CD14-positive monocyte (primary cell): ENCODE measurements around the gene MEGF6. TPM values are rescaled to one million over a fixed set of nuclear protein-coding genes. Genes with fewer than 3 reads are reported as not detected.

Experiments used
- DNase-seq, 3 donors: peaks; one replicate each; pipeline ENCODE4 v3.0.0-alpha.2; 2011 to 2022
- H2AFZ ChIP-seq: 2 replicates; pipeline ENCODE4 v1.6.0; 2012; ENCODE audit warnings: mild to moderate bottlenecking, low read depth, low read length, inconsistent platforms; ENCODE audit not compliant: insufficient read depth, poor library complexity, severe bottlenecking
- H3K27ac ChIP-seq, 2 donors: 1 replicate in 1 of 2; 2 replicates in 1 of 2; pipeline ENCODE4 v1.5.1; 2012 to 2013; ENCODE audit warnings: low read length in 2 of 2, control low read depth in 1 of 2, inconsistent platforms in 1 of 2, low read depth in 1 of 2, mild to moderate bottlenecking in 1 of 2
- H3K27me3 ChIP-seq, 2 donors: one replicate each; pipeline versions ENCODE4 v1.6.0 to v1.6.1; 2011 to 2013; ENCODE audit warnings: low read length in 2 of 2; ENCODE audit not compliant: control insufficient read depth in 2 of 2, insufficient read depth in 2 of 2
- H3K36me3 ChIP-seq, 2 donors: replicated peaks in 1 of 2; 1 replicate in 1 of 2; 2 replicates in 1 of 2; pipeline versions ENCODE4 v1.5.1 to v1.6.1; 2012 to 2013; ENCODE audit warnings: low read length in 2 of 2, control low read depth in 1 of 2, inconsistent platforms in 1 of 2, mild to moderate bottlenecking in 1 of 2; ENCODE audit not compliant: insufficient read depth in 2 of 2, control insufficient read depth in 1 of 2
- H3K4me1 ChIP-seq, 2 donors: 1 replicate in 1 of 2; 2 replicates in 1 of 2; pipeline versions ENCODE4 v1.5.1 to v1.6.1; 2012 to 2013; ENCODE audit warnings: low read length in 2 of 2, control low read depth in 1 of 2, inconsistent platforms in 1 of 2, mild to moderate bottlenecking in 1 of 2, moderate library complexity in 1 of 2; ENCODE audit not compliant: insufficient read depth in 2 of 2, control insufficient read depth in 1 of 2
- H3K4me2 ChIP-seq: replicated peaks from 2 replicates; pipeline ENCODE3; 2012; ENCODE audit warnings: low read length, moderate library complexity, mild to moderate bottlenecking; ENCODE audit not compliant: poor library complexity, severe bottlenecking; ENCODE audit errors: extremely low read depth
- H3K4me3 ChIP-seq, 3 experiments: fragments of 200-600 bp in 1 of 3; sonication (generic) in 1 of 3; replicated peaks in 1 of 3; 1 replicate in 2 of 3; 2 replicates in 1 of 3; pipeline ENCODE4 v1.5.1; 2011 to 2013; ENCODE audit warnings: low read length in 3 of 3, mild to moderate bottlenecking in 3 of 3, control low read depth in 2 of 3, low read depth in 2 of 3, inconsistent platforms in 1 of 3, moderate library complexity in 1 of 3
- H3K79me2 ChIP-seq: 2 replicates; pipeline ENCODE4 v1.6.0; 2012; ENCODE audit warnings: mild to moderate bottlenecking, control low read depth, inconsistent platforms, low read length, moderate library complexity; ENCODE audit not compliant: insufficient read depth
- H3K9ac ChIP-seq: 2 replicates; pipeline ENCODE4 v1.6.0; 2017; ENCODE audit warnings: low read length, mild to moderate bottlenecking; ENCODE audit not compliant: insufficient read depth, poor library complexity, severe bottlenecking
- H3K9me3 ChIP-seq, 2 donors: replicated peaks in 1 of 2; 1 replicate in 1 of 2; 2 replicates in 1 of 2; pipeline versions ENCODE4 v1.5.1 to v1.6.1; 2012 to 2013; ENCODE audit warnings: low read length in 2 of 2, control low read depth in 1 of 2; ENCODE audit not compliant: control insufficient read depth in 1 of 2, insufficient read depth in 1 of 2
- H4K20me1 ChIP-seq: 2 replicates; pipeline ENCODE4 v1.6.0; 2012; ENCODE audit warnings: mild to moderate bottlenecking, low read length, control low read depth, moderate library complexity; ENCODE audit not compliant: insufficient read depth
- H3K27ac Mint-ChIP-seq, 7 donors: one replicate each; pipeline ENCODE4 v1.8.0; 2020; ENCODE audit warnings: mild to moderate bottlenecking in 7 of 7, mixed read lengths in 7 of 7, moderate library complexity in 6 of 7, inconsistent platforms in 2 of 7
- H3K27me3 Mint-ChIP-seq, 3 donors: one replicate each; pipeline ENCODE4 v1.8.0; 2021 to 2022; ENCODE audit warnings: low read depth in 3 of 3, mild to moderate bottlenecking in 3 of 3, mixed read lengths in 3 of 3, moderate library complexity in 3 of 3, inconsistent platforms in 1 of 3
- H3K36me3 Mint-ChIP-seq, 2 donors: one replicate each; pipeline ENCODE4 v1.8.0; 2020; ENCODE audit warnings: mixed read lengths in 2 of 2, inconsistent platforms in 1 of 2, mild to moderate bottlenecking in 1 of 2
- H3K4me1 Mint-ChIP-seq: one replicate; pipeline ENCODE4 v1.8.0; 2020; ENCODE audit warnings: mild to moderate bottlenecking, mixed read lengths
- H3K4me3 Mint-ChIP-seq, 2 donors: one replicate each; pipeline ENCODE4 v1.8.0; 2020; ENCODE audit warnings: mild to moderate bottlenecking in 2 of 2, mixed read lengths in 2 of 2, moderate library complexity in 1 of 2
- H3K9me3 Mint-ChIP-seq, 7 donors: one replicate each; pipeline ENCODE4 v1.8.0; 2020 to 2022; ENCODE audit warnings: mixed read lengths in 7 of 7, mild to moderate bottlenecking in 6 of 7, moderate library complexity in 6 of 7, inconsistent platforms in 2 of 7
- WGBS: methylation state at CpG from one replicate; pipeline ENCODE4 v1.1.5; 2013; ENCODE audit warnings: missing lambda C conversion rate; ENCODE audit not compliant: insufficient coverage; 5-methylcytosine and 5-hydroxymethylcytosine counted together
- intact Hi-C, 2 donors: fragments of 100-400 bp; cut with micrococcal nuclease; formaldehyde crosslinking; loops; one replicate each; pipeline versions ENCODE4 v1.15.0 to v1.15.1; 2023
- polyA plus RNA-seq, 3 donors: library from polyadenylated mRNA; depleted of rRNA in 1 of 3; unstranded in 2 of 3; stranded (reverse) in 1 of 3; fragments of 300-500 nt in 2 of 3; fragments of >200 nt in 1 of 3; fragmentation: Illumina TruSeq in 2 of 3; gene quantifications; 1 replicate in 2 of 3; 2 replicates in 1 of 3; pipeline ENCODE4 v1.2.3, GENCODE V29; 2012 to 2021
- TF ChIP-seq, protein P1 (sequence below): fragments of 200-600 bp; IDR thresholded peaks from one replicate; pipeline ENCODE4 v1.8.0; 2022; ENCODE audit warnings: antibody characterized with exemption, mild to moderate bottlenecking

Gene MEGF6
- polyA plus RNA-seq, 3 donors = 0.39 to 3.8 (median 1.2) TPM

DNA sequence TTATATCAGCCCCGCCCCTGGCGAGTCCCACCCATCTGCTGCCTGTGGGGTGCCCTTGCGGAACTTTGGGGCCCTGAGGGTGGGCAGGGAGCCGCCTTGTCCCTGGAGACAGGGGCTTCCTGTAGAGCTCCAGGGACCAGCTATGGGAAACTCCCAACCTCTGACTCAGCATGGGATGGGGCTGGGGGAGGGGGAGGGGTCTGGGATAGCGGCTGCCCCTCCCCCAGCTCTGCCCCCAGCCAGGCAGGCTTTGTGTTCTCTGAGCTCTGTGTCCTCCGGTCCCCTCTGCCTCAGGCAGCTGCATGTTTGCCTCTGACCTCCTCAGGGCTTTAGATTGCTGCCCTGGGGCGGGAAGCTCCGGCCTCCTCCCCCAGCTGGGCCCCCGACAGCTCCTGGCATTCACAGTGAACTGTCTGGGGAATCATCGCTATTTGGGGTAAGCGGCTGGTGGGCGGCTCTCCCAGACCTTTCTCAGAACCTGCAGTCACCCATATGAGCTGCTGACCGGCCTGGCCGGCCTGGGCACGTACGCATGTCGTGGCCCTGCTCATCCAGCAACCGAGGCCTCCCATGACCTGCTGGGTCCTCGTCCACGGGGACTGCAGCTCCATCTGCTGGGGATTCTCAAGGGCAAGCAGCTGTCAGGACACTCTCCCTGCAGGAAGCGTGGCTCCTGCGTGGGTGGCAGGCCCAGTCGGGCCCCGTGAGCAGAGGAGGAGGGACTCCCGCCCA is 139.8 kb downstream of the MEGF6 start:
- no peaks in the 10 kb centered on the region for H3K4me1 Mint-ChIP-seq
- intact Hi-C loops = no loop called here

DNA sequence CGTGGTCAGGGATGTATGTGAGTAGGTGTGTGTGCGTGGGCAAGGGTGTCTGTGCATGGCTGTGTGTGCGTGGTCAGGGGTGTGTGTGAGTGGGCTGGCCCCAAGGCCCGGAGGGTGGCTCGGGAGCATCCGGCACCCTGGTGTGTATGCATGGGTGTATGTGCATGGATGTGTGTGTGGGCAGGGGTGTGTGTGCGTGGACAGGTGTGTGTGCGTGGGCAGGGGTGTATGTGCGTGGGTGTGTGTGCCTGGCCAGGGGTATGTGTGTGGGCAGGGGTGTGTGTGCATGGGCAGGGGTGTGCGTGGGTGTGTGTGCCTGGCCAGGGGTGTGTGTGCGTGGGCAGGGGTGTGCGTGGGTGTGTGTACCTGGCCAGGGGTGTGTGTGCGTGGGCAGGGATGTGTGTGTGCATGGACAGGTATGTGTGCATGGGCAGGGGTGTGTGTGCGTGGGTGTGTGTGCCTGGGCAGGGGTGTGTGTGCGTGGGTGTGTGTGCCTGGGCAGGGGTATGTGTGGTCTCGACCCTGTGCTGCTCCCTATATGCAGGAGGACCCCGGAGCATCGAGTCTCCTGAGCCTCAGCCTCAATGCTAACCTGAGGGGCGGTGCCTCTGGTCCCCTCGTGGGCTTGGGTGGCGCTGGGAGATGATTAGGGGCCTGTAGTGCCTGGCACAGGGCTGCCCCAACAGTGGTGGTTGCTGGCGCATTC is 140.5 kb downstream of the MEGF6 start:
- no peaks in the 10 kb centered on the region for H3K27me3 ChIP-seq
- H3K27ac Mint-ChIP-seq = no peak overlapping the region

More for the DNA sequence above, 139.8 kb downstream of the MEGF6 start:
- peaks cover 0 to 1% (median 0%) of the 10 kb centered on the region in 7 donors for H3K9me3 Mint-ChIP-seq
- no peak overlapping the region for H3K9ac ChIP-seq
- no peaks in the 10 kb centered on the region for H4K20me1 ChIP-seq
- H3K4me1 ChIP-seq = no peaks in the 10 kb centered on the region
- no peaks in the 10 kb centered on the region for H3K36me3 ChIP-seq
- peaks cover 4 to 5% (median 4%) of the 10 kb centered on the region in 3 donors for H3K27me3 Mint-ChIP-seq
- WGBS = 81% methylated on average over 22 of the region's 25 CpGs
- no peak overlapping the region for H3K4me3 Mint-ChIP-seq
- TF ChIP-seq, protein P1, sequence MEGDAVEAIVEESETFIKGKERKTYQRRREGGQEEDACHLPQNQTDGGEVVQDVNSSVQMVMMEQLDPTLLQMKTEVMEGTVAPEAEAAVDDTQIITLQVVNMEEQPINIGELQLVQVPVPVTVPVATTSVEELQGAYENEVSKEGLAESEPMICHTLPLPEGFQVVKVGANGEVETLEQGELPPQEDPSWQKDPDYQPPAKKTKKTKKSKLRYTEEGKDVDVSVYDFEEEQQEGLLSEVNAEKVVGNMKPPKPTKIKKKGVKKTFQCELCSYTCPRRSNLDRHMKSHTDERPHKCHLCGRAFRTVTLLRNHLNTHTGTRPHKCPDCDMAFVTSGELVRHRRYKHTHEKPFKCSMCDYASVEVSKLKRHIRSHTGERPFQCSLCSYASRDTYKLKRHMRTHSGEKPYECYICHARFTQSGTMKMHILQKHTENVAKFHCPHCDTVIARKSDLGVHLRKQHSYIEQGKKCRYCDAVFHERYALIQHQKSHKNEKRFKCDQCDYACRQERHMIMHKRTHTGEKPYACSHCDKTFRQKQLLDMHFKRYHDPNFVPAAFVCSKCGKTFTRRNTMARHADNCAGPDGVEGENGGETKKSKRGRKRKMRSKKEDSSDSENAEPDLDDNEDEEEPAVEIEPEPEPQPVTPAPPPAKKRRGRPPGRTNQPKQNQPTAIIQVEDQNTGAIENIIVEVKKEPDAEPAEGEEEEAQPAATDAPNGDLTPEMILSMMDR = no peak
- H3K27ac ChIP-seq = no peak overlapping the region
- no peaks in the 10 kb centered on the region for H3K27me3 ChIP-seq
- H3K27ac Mint-ChIP-seq = no peak overlapping the region
- no peak for DNase-seq
- H3K9me3 ChIP-seq = no peaks in the 10 kb centered on the region
- no peak overlapping the region for H3K4me2 ChIP-seq
- H2AFZ ChIP-seq = no peak overlapping the region
- H3K36me3 Mint-ChIP-seq = no peaks in the 10 kb centered on the region
- no peak overlapping the region for H3K4me3 ChIP-seq
- H3K79me2 ChIP-seq = no peaks in the 10 kb centered on the region

More for the DNA sequence above, 140.5 kb downstream of the MEGF6 start:
- no peak overlapping the region for H3K27ac ChIP-seq
- TF ChIP-seq, protein P1 = no peak
- no peak for DNase-seq
- 89% methylated on average over 22 of the region's 22 CpGs for WGBS
- H3K4me1 ChIP-seq = no peaks in the 10 kb centered on the region
- no peaks in the 10 kb centered on the region for H3K4me1 Mint-ChIP-seq
- H3K4me2 ChIP-seq = no peak overlapping the region
- H4K20me1 ChIP-seq = no peaks in the 10 kb centered on the region
- H3K79me2 ChIP-seq = no peaks in the 10 kb centered on the region
- H3K4me3 ChIP-seq = no peak overlapping the region
- intact Hi-C loops = no loop called here
- peaks cover 3 to 5% (median 4%) of the 10 kb centered on the region in 3 donors for H3K27me3 Mint-ChIP-seq
- no peak overlapping the region for H3K9ac ChIP-seq
- no peaks in the 10 kb centered on the region for H3K9me3 ChIP-seq
- H2AFZ ChIP-seq = no peak overlapping the region
- peaks cover 0 to 1% (median 0%) of the 10 kb centered on the region in 7 donors for H3K9me3 Mint-ChIP-seq
- no peaks in the 10 kb centered on the region for H3K36me3 Mint-ChIP-seq
- no peaks in the 10 kb centered on the region for H3K36me3 ChIP-seq
- no peak overlapping the region for H3K4me3 Mint-ChIP-seq
